Transverse colon (tissue), 4 donors: ENCODE results near the gene TNNC2. TPM values are rescaled to one million over a fixed set of nuclear protein-coding genes. Genes with fewer than 3 reads are reported as not detected.

ENCODE experiments used
- DNase-seq: peaks from one replicate; pipeline ENCODE4 v3.0.0-alpha.2; 2019
- H3K27ac ChIP-seq, 4 donors: fragments of 200-600 bp; sonication (generic); 2 replicates each; pipeline ENCODE4 v1.5.1; 2016 to 2018; ENCODE audit warnings: inconsistent platforms in 4 of 4
- H3K27me3 ChIP-seq: fragments of 200-600 bp; sonication (generic); 2 replicates; pipeline ENCODE4 v1.5.1; 2017; ENCODE audit warnings: inconsistent platforms
- H3K36me3 ChIP-seq, 4 donors: fragments of 200-600 bp; sonication (generic); 2 replicates each; pipeline ENCODE4 v1.5.1; 2017 to 2019; ENCODE audit warnings: inconsistent platforms in 4 of 4
- H3K4me1 ChIP-seq, 4 donors: fragments of 200-600 bp; sonication (generic); 2 replicates each; pipeline ENCODE4 v1.5.1; 2017 to 2020; ENCODE audit warnings: inconsistent platforms in 4 of 4
- H3K4me3 ChIP-seq, 4 donors: fragments of 200-600 bp; sonication (generic); 1 replicate in 1 of 4; 2 replicates in 3 of 4; pipeline versions ENCODE4 v1.5.1 to v1.6.1; 2017 to 2019; ENCODE audit warnings: inconsistent platforms in 4 of 4
- H3K9me3 ChIP-seq, 2 donors: fragments of 200-600 bp; sonication (generic); 2 replicates each; pipeline ENCODE4 v1.5.1; 2017 to 2019; ENCODE audit warnings: inconsistent platforms in 2 of 2
- CTCF ChIP-seq, 5 experiments: fragments of 200-600 bp in 3 of 5; fragments of 450-650 bp in 2 of 5; sonication (generic) in 3 of 5; IDR thresholded peaks; 1 replicate in 2 of 5; 2 replicates in 3 of 5; pipeline ENCODE4 v1.5.1; 2016 to 2017; ENCODE audit warnings: antibody characterized with exemption in 5 of 5, inconsistent platforms in 3 of 5, mild to moderate bottlenecking in 2 of 5, moderate library complexity in 1 of 5
- EP300 ChIP-seq: sonication (generic); formaldehyde crosslinking; IDR thresholded peaks from one replicate; pipeline ENCODE4 v1.6.1; 2017; ENCODE audit warnings: antibody characterized with exemption, low read depth
- POLR2A ChIP-seq: fragments of 450-650 bp; IDR thresholded peaks from one replicate; pipeline ENCODE4 v1.6.1; 2016; ENCODE audit warnings: antibody characterized with exemption, mild to moderate bottlenecking, moderate library complexity
- POLR2AphosphoS5 ChIP-seq, 3 donors: sonication (generic); formaldehyde crosslinking; IDR thresholded peaks; one replicate each; pipeline ENCODE4 v1.6.1; 2016; ENCODE audit warnings: antibody characterized with exemption in 3 of 3
- WGBS, 2 donors: methylation state at CpG; one replicate each; pipeline ENCODE4 v1.1.5; 2018; ENCODE audit warnings: low coverage in 1 of 2; 5-methylcytosine and 5-hydroxymethylcytosine counted together
- in situ Hi-C, 4 donors: fragments of 200-750 bp; cut with MboI; loops; one replicate each; pipeline versions ENCODE4 v1.15.0 to v1.15.1; 2017; ENCODE audit warnings: low sequenced_read_pairs in 3 of 4, low pct_ligation_motif_present in 1 of 4, low pct_unique_long_range_greater_than_20kb in 1 of 4
- intact Hi-C: fragments of 100-400 bp; cut with DNase I; formaldehyde crosslinking; loops from one replicate; pipeline ENCODE4 v1.15.1; 2023; ENCODE audit warnings: low total_unique reads
- total RNA-seq, 4 donors: library from RNA; depleted of rRNA; stranded (reverse); fragments of >200 nt; gene quantifications; one replicate each; pipeline ENCODE4 v1.1.0, GENCODE V29; 2016

Gene TNNC2
- total RNA-seq, 4 donors from 2014 or later: 3.5 to 36.3 (median 4.6) TPM; not detected in 1

GRCh38 chr20:45841407-45842129 lies 14.5 kb upstream of the TNNC2 start:
- intact Hi-C loops (no loop called here), in situ Hi-C loops (no loop called here)
- Histone ChIP-seq H3K4me3 (no peak overlapping the region), H3K36me3 (peaks cover 0 to 22% (median 5%) of the 10 kb centered on the region in 4 donors), H3K4me1 (peaks cover 4 to 26% (median 10%) of the 10 kb centered on the region in 4 donors), H3K27me3 (no peaks in the 10 kb centered on the region), H3K9me3 (no peaks in the 10 kb centered on the region), H3K27ac (peak overlapping the region; percentile 39 to 70 (median 61))
- TF ChIP-seq POLR2A: no peak
- TF ChIP-seq CTCF (IDR thresholded peaks at IDR 0.05): no peak
- 95% methylated on average over 10 of the region's 10 CpGs; no CpG with 5 or more reads in 1 of the 2 donors for WGBS, 2 donors
- no peak for DNase-seq

- no peaks in the 10 kb centered on the region for H3K9me3 ChIP-seq
- DNase-seq: no peak
- peaks cover 0 to 14% (median 5%) of the 10 kb centered on the region in 4 donors for H3K36me3 ChIP-seq
- WGBS, 2 donors: 95% methylated on average over 21 of the region's 25 CpGs; no CpG with 5 or more reads in 1 of the 2 donors
- H3K27me3 ChIP-seq: no peaks in the 10 kb centered on the region
- in situ Hi-C loops: no loop called here
- H3K4me3 ChIP-seq: no peak overlapping the region
- intact Hi-C loops: no loop called here
- TF ChIP-seq EP300: no peak
- TF ChIP-seq CTCF (IDR thresholded peaks at IDR 0.05): no peak
- no peak for TF ChIP-seq POLR2A
- no peak for TF ChIP-seq POLR2AphosphoS5 (IDR thresholded peaks at IDR 0.05)
- H3K27ac ChIP-seq: peak overlapping the region in 1 of 4 donors; percentile 70
- peaks cover 4 to 30% (median 11%) of the 10 kb centered on the region in 4 donors for H3K4me1 ChIP-seq
Measured at GRCh38 chr20:45840700-45841198, 13.6 kb upstream of the TNNC2 start.

GRCh38 chr20:45836841-45837240 lies 9.7 kb upstream of the TNNC2 start:
- Histone ChIP-seq H3K9me3 (no peaks in the 10 kb centered on the region), H3K4me1 (peaks cover 22 to 44% (median 28%) of the 10 kb centered on the region in 4 donors), H3K4me3 (no peak overlapping the region), H3K27ac (peak overlapping the region in 1 of 4 donors; percentile 98), H3K36me3 (no peaks in the 10 kb centered on the region), H3K27me3 (no peaks in the 10 kb centered on the region)
- no peak for DNase-seq
- 20 to 42% methylated on average over 1 of the region's 1 CpG for WGBS, 2 donors
- intact Hi-C loops: no loop called here
- in situ Hi-C loops: no loop called here
- TF ChIP-seq POLR2AphosphoS5 (IDR thresholded peaks at IDR 0.05) (no peak), CTCF (IDR thresholded peaks at IDR 0.05) (no peak), EP300 (no peak), POLR2A (no peak)

- TF ChIP-seq POLR2A: no peak
- TF ChIP-seq POLR2AphosphoS5 (IDR thresholded peaks at IDR 0.05): peak in 1 of 3 donors; percentile 15
- in situ Hi-C loops: no loop called here
- Histone ChIP-seq H3K4me1 (peaks cover 19 to 40% (median 28%) of the 10 kb centered on the region in 4 donors), H3K27me3 (no peaks in the 10 kb centered on the region), H3K9me3 (no peaks in the 10 kb centered on the region), H3K4me3 (peak overlapping the region in 1 of 4 donors; percentile 84), H3K36me3 (no peaks in the 10 kb centered on the region), H3K27ac (peak overlapping the region; percentile 91 to 98 (median 93))
- intact Hi-C loops: no loop called here
- 84% methylated on average over 5 of the region's 5 CpGs; no CpG with 5 or more reads in 1 of the 2 donors for WGBS, 2 donors
- DNase-seq: peak; percentile 20
Measured at GRCh38 chr20:45835825-45836224, 8.7 kb upstream of the TNNC2 start.
